ENCODE results near the gene ARCN1. TPM values are rescaled to one million over a fixed set of nuclear protein-coding genes. Genes with fewer than 3 reads are reported as not detected.

ARCN1 gene
- total and polyA plus RNA-seq, 4 donors, result 67.6 to 170 (median 98.3) TPM

- peak; percentile 84 to 93 for DNase-seq
Measured at GRCh38 chr11:118634431-118635236, 62.4 kb downstream of the ARCN1 start.

GRCh38 chr11:118635237-118635591 is 63.0 kb downstream of the ARCN1 start:
- Histone ChIP-seq H3K4me1 (ENCODE audit: control insufficient read depth in 1 of 2, insufficient read depth in 2 of 2, low read length in 2 of 2) (no peaks in the 10 kb centered on the region), H3K27ac (ENCODE audit: low read depth in 1 of 2, low read length in 2 of 2) (peak overlapping the region in 1 of 2 donors; percentile 55), H3K36me3 (ENCODE audit: control insufficient read depth in 1 of 2, insufficient read depth in 2 of 2, low read length in 1 of 2) (peaks cover 1 to 3% of the 10 kb centered on the region in 2 donors), H3K9me3 (ENCODE audit: control insufficient read depth, low read length) (no peaks in the 10 kb centered on the region), H3K4me3 (ENCODE audit: low read length in 2 of 2) (no peak overlapping the region), H3K27me3 (ENCODE audit: control insufficient read depth in 1 of 2, insufficient read depth in 2 of 2, low read length in 1 of 2) (no peaks in the 10 kb centered on the region)
- intact Hi-C loops (cut with DNase I), result no loop called here
- WGBS, 2 donors, result 29 to 32% methylated on average over 15 of the region's 15 CpGs
- peak; percentile 4 for ATAC-seq (ENCODE audit: low FRiP score)
- DNase-seq, result no peak

More at GRCh38 chr11:118634431-118635236, 62.4 kb downstream of the ARCN1 start:
- peak; percentile 89 for ATAC-seq (ENCODE audit: low FRiP score)
- H3K9me3 ChIP-seq (ENCODE audit: control insufficient read depth, low read length), result no peaks in the 10 kb centered on the region
- no peaks in the 10 kb centered on the region for H3K27me3 ChIP-seq (ENCODE audit: control insufficient read depth in 1 of 2, insufficient read depth in 2 of 2, low read length in 1 of 2)
- intact Hi-C loops (cut with DNase I), result no loop called here
- peak overlapping the region; percentile 16 to 55 for H3K27ac ChIP-seq (ENCODE audit: low read depth in 1 of 2, low read length in 2 of 2)
- H3K4me3 ChIP-seq (ENCODE audit: low read length in 2 of 2), result no peak overlapping the region
- WGBS, 2 donors, result 7 to 11% methylated on average over 41 of the region's 41 CpGs
- peaks cover 2 to 3% of the 10 kb centered on the region in 2 donors for H3K36me3 ChIP-seq (ENCODE audit: control insufficient read depth in 1 of 2, insufficient read depth in 2 of 2, low read length in 1 of 2)
- no peaks in the 10 kb centered on the region for H3K4me1 ChIP-seq (ENCODE audit: control insufficient read depth in 1 of 2, insufficient read depth in 2 of 2, low read length in 2 of 2)

- H3K4me3 ChIP-seq (ENCODE audit: low read length in 2 of 2), result no peak overlapping the region
- no peak for DNase-seq
- peaks cover 0 to 3% of the 10 kb centered on the region in 2 donors for H3K36me3 ChIP-seq (ENCODE audit: control insufficient read depth in 1 of 2, insufficient read depth in 2 of 2, low read length in 1 of 2)
- intact Hi-C loops (cut with DNase I), result no loop called here
- no peaks in the 10 kb centered on the region for H3K27me3 ChIP-seq (ENCODE audit: control insufficient read depth in 1 of 2, insufficient read depth in 2 of 2, low read length in 1 of 2)
- H3K27ac ChIP-seq (ENCODE audit: low read depth in 1 of 2, low read length in 2 of 2), result peak overlapping the region in 1 of 2 donors; percentile 55
- H3K4me1 ChIP-seq (ENCODE audit: control insufficient read depth in 1 of 2, insufficient read depth in 2 of 2, low read length in 2 of 2), result no peaks in the 10 kb centered on the region
- no peaks in the 10 kb centered on the region for H3K9me3 ChIP-seq (ENCODE audit: control insufficient read depth, low read length)
- WGBS, 2 donors, result 53 to 69% methylated on average over 2 of the region's 2 CpGs
- ATAC-seq (ENCODE audit: low FRiP score), result no peak
Measured at GRCh38 chr11:118635642-118636041, 63.4 kb downstream of the ARCN1 start.

- H3K27ac ChIP-seq (ENCODE audit: low read depth in 1 of 2, low read length in 2 of 2), result no peak overlapping the region
- no peaks in the 10 kb centered on the region for H3K4me1 ChIP-seq (ENCODE audit: control insufficient read depth in 1 of 2, insufficient read depth in 2 of 2, low read length in 2 of 2)
Measured at GRCh38 chr11:118636569-118637290, 64.5 kb downstream of the ARCN1 start.

DNA sequence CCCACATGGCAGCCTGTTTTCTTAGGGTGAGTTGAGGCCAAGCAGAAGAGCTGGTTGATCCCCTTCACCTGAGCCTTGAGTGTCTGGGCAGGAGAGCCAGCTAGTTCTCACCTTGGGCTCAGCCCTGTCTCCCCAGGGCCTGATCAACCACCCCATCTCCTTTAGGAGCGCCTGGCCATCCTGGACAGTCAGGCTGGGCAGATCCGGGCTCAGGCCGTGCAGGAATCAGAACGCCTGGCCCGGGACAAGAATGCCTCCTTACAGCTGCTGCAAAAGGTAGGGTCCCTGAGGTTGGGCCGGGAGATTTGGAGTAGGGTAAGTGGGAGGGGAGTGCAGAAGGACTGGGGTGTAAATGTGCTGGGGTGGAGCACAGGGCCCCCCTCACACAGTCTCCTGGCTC is 66.5 kb downstream of the ARCN1 start:
- DNase-seq (no peak), ATAC-seq (ENCODE audit: low FRiP score) (no peak)
- Histone ChIP-seq H3K27me3 (ENCODE audit: control insufficient read depth in 1 of 2, insufficient read depth in 2 of 2, low read length in 1 of 2) (no peaks in the 10 kb centered on the region), H3K9me3 (ENCODE audit: control insufficient read depth, low read length) (no peaks in the 10 kb centered on the region), H3K4me3 (ENCODE audit: low read length in 2 of 2) (no peak overlapping the region), H3K4me1 (ENCODE audit: control insufficient read depth in 1 of 2, insufficient read depth in 2 of 2, low read length in 2 of 2) (no peaks in the 10 kb centered on the region), H3K27ac (ENCODE audit: low read depth in 1 of 2, low read length in 2 of 2) (no peak overlapping the region), H3K36me3 (ENCODE audit: control insufficient read depth in 1 of 2, insufficient read depth in 2 of 2, low read length in 1 of 2) (no peaks in the 10 kb centered on the region)
- WGBS, 2 donors, result 87 to 89% methylated on average over 6 of the region's 6 CpGs
- intact Hi-C loops (cut with DNase I), result no loop called here

More at GRCh38 chr11:118636569-118637290, 64.5 kb downstream of the ARCN1 start:
- 64 to 68% methylated on average over 8 of the region's 8 CpGs for WGBS, 2 donors
- Histone ChIP-seq H3K27me3 (ENCODE audit: control insufficient read depth in 1 of 2, insufficient read depth in 2 of 2, low read length in 1 of 2) (no peaks in the 10 kb centered on the region), H3K4me3 (ENCODE audit: low read length in 2 of 2) (no peak overlapping the region), H3K36me3 (ENCODE audit: control insufficient read depth in 1 of 2, insufficient read depth in 2 of 2, low read length in 1 of 2) (no peaks in the 10 kb centered on the region), H3K9me3 (ENCODE audit: control insufficient read depth, low read length) (no peaks in the 10 kb centered on the region)
- ATAC-seq (ENCODE audit: low FRiP score), result no peak
- intact Hi-C loops (cut with DNase I), result no loop called here
- DNase-seq, result no peak

DNA sequence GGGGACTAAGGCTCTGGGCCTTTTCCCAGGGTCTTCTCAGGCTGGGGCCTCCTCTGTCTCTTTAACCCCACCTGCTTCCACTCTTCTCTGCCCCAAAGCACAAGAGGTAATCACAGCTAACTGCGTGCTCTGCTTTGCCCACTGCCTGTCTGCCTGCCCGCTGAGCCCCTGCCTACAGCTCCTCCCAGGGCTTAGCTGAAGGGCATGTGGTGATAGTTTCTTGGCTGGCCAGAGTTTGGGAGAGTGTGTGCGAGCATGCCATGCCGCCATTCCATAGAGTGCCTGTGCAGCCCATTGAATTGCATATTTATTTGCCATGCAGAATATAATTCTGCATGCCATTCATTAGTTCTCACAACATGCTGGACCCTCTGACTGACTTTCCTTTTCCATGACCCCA is 67.7 kb downstream of the ARCN1 start:
- intact Hi-C loops (cut with DNase I), result no loop called here
- WGBS, 2 donors, result 8 to 22% methylated on average over 4 of the region's 4 CpGs
- peak overlapping the region in 1 of 2 donors; percentile 7 for H3K27ac ChIP-seq (ENCODE audit: low read depth in 1 of 2, low read length in 2 of 2)
- ATAC-seq (ENCODE audit: low FRiP score), result no peak
- no peaks in the 10 kb centered on the region for H3K9me3 ChIP-seq (ENCODE audit: control insufficient read depth, low read length)
- no peak for DNase-seq
- no peak overlapping the region for H3K4me3 ChIP-seq (ENCODE audit: low read length in 2 of 2)
- H3K27me3 ChIP-seq (ENCODE audit: control insufficient read depth in 1 of 2, insufficient read depth in 2 of 2, low read length in 1 of 2), result no peaks in the 10 kb centered on the region
- H3K36me3 ChIP-seq (ENCODE audit: control insufficient read depth in 1 of 2, insufficient read depth in 2 of 2, low read length in 1 of 2), result peaks cover 0 to 3% of the 10 kb centered on the region in 2 donors
- H3K4me1 ChIP-seq (ENCODE audit: control insufficient read depth in 1 of 2, insufficient read depth in 2 of 2, low read length in 2 of 2), result no peaks in the 10 kb centered on the region

GRCh38 chr11:118640332-118641154 is 68.3 kb downstream of the ARCN1 start:
- ATAC-seq (ENCODE audit: low FRiP score) (no peak), DNase-seq (no peak)
- H3K27ac ChIP-seq (ENCODE audit: low read depth in 1 of 2, low read length in 2 of 2), result no peak overlapping the region
- no peaks in the 10 kb centered on the region for H3K4me1 ChIP-seq (ENCODE audit: control insufficient read depth in 1 of 2, insufficient read depth in 2 of 2, low read length in 2 of 2)
- WGBS, 2 donors, result 73 to 74% methylated on average over 5 of the region's 5 CpGs
- intact Hi-C loops (cut with DNase I), result no loop called here
- H3K36me3 ChIP-seq (ENCODE audit: control insufficient read depth in 1 of 2, insufficient read depth in 2 of 2, low read length in 1 of 2), result peaks cover 3 to 9% of the 10 kb centered on the region in 2 donors
- no peaks in the 10 kb centered on the region for H3K9me3 ChIP-seq (ENCODE audit: control insufficient read depth, low read length)
- H3K4me3 ChIP-seq (ENCODE audit: low read length in 2 of 2), result no peak overlapping the region
- H3K27me3 ChIP-seq (ENCODE audit: control insufficient read depth in 1 of 2, insufficient read depth in 2 of 2, low read length in 1 of 2), result no peaks in the 10 kb centered on the region

DNA sequence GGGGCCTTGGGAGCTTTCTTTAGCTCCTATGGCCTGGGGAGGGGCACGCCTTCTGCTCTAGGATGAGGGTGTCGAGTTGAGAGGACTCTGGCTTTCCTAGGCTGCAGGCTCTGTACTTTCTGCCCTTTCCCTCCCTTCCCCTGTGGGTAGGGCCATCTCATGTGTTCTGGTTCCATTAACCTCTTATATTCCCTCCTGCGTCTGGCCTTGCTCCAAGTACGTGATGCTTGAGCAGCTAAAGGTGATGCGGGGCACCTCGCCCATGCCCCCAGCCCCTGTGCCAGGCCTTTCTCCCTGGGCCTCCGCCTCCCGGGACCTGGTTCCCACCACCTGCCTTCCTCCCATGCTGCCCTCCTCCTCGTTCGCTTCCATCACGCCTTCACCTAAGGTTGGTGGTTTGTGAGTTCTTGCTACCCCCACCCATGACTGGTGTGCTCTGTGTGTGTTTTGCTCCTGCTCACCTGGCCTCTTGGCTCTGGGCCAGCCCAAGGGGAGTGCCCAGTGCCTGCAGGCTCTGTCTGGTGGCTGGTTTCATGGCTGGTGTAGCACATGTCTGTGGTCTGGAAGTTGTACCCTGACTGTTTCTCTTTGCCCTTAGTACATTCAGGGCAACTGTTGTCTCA is 69.3 kb downstream of the ARCN1 start:
- 80 to 83% methylated on average over 11 of the region's 11 CpGs for WGBS, 2 donors
- Histone ChIP-seq H3K27ac (ENCODE audit: low read depth in 1 of 2, low read length in 2 of 2) (no peak overlapping the region), H3K4me1 (ENCODE audit: control insufficient read depth in 1 of 2, insufficient read depth in 2 of 2, low read length in 2 of 2) (no peaks in the 10 kb centered on the region), H3K36me3 (ENCODE audit: control insufficient read depth in 1 of 2, insufficient read depth in 2 of 2, low read length in 1 of 2) (peaks cover 6 to 11% of the 10 kb centered on the region in 2 donors), H3K27me3 (ENCODE audit: control insufficient read depth in 1 of 2, insufficient read depth in 2 of 2, low read length in 1 of 2) (no peaks in the 10 kb centered on the region), H3K9me3 (ENCODE audit: control insufficient read depth, low read length) (no peaks in the 10 kb centered on the region), H3K4me3 (ENCODE audit: low read length in 2 of 2) (no peak overlapping the region)
- ATAC-seq (ENCODE audit: low FRiP score) (no peak), DNase-seq (no peak)
- intact Hi-C loops (cut with DNase I), result no loop called here
